HepG2 (cell line): Measurements from ENCODE around the gene MTHFD1L. TPM values are rescaled to one million over a fixed set of nuclear protein-coding genes. Genes with fewer than 3 reads are reported as not detected.

Experiments used
- ATM ChIP-seq: fragments of 450-650 bp; IDR thresholded peaks from 2 replicates; pipeline ENCODE4 v1.7.1; 2017; ENCODE audit warnings: mild to moderate bottlenecking, borderline replicate concordance
- CEBPB ChIP-seq: IDR thresholded peaks from 2 replicates; pipeline ENCODE4 v1.6.1; 2011; ENCODE audit warnings: low read depth, low read length, improper control_type of control experiment, borderline replicate concordance
- DRAP1 ChIP-seq: IDR thresholded peaks from 2 replicates; pipeline ENCODE4 v1.6.1; 2016; ENCODE audit warnings: missing genetic modification reagents, missing compliant biosample characterization
- HBP1 ChIP-seq: IDR thresholded peaks from 2 replicates; pipeline ENCODE4 v1.6.1; 2016; ENCODE audit warnings: low read depth, control low read depth
- HMGA1 ChIP-seq: sonication (generic); formaldehyde crosslinking; conservative IDR thresholded peaks from 2 replicates; pipeline ENCODE4 v1.4.0; 2020; ENCODE audit warnings: missing genetic modification reagents
- NR2C2 ChIP-seq: sonication (generic); formaldehyde crosslinking; IDR thresholded peaks from 2 replicates; pipeline ENCODE4 v1.4.0; 2020; ENCODE audit warnings: missing genetic modification reagents, mild to moderate bottlenecking, moderate library complexity, borderline replicate concordance
- PBX2 ChIP-seq: IDR thresholded peaks from 2 replicates; pipeline ENCODE4 v1.6.1; 2016; ENCODE audit warnings: control low read depth
- POLR2A ChIP-seq, 2 experiments: IDR thresholded peaks; 2 replicates each; pipeline ENCODE4 v1.6.1; 2011; ENCODE audit warnings: low read depth in 2 of 2, low read length in 2 of 2, mild to moderate bottlenecking in 1 of 2, moderate library complexity in 1 of 2; ENCODE audit not compliant: insufficient read depth in 1 of 2
- SRSF9 ChIP-seq: fragments of 200-400 bp; formaldehyde crosslinking; IDR thresholded peaks from 2 replicates; pipeline ENCODE4 v1.6.1; 2018; ENCODE audit warnings: borderline replicate concordance, mild to moderate bottlenecking, low read depth, low read length; ENCODE audit not compliant: insufficient read depth, poor library complexity, severe bottlenecking
- TIGD3 ChIP-seq: sonication (generic); formaldehyde crosslinking; IDR thresholded peaks from 2 replicates; pipeline ENCODE4 v1.5.1; 2020; ENCODE audit warnings: mild to moderate bottlenecking, missing genetic modification reagents, borderline replicate concordance
- XRCC5 ChIP-seq: fragments of 200-400 bp; formaldehyde crosslinking; optimal IDR thresholded peaks from 2 replicates; pipeline ENCODE3; 2017; ENCODE audit warnings: mild to moderate bottlenecking, low read length
- ZBTB25 ChIP-seq: IDR thresholded peaks from 2 replicates; pipeline ENCODE4 v1.6.1; 2018; ENCODE audit warnings: missing genetic modification reagents
- ZFP36 ChIP-seq: fragments of 150-350 bp; IDR thresholded peaks from 2 replicates; pipeline ENCODE4 v1.6.1; 2018; ENCODE audit warnings: borderline replicate concordance, low read length, low read depth; ENCODE audit not compliant: partially characterized antibody
- ZMAT3 ChIP-seq: sonication (generic); formaldehyde crosslinking; conservative IDR thresholded peaks from 2 replicates; pipeline ENCODE4 v1.7.0; 2021; ENCODE audit warnings: missing genetic modification reagents
- ZNF207 ChIP-seq: fragments of 450-650 bp; IDR thresholded peaks from 2 replicates; pipeline ENCODE4 v1.6.1; 2016; ENCODE audit warnings: antibody characterized with exemption, borderline replicate concordance
- ZNF383 ChIP-seq: sonication (generic); formaldehyde crosslinking; IDR thresholded peaks from 2 replicates; pipeline ENCODE4 v1.4.0; 2020; ENCODE audit warnings: missing genetic modification reagents, mild to moderate bottlenecking, borderline replicate concordance
- ZNF563 ChIP-seq: sonication (generic); formaldehyde crosslinking; IDR thresholded peaks from 2 replicates; pipeline ENCODE4 v1.8.0; 2022; ENCODE audit warnings: mild to moderate bottlenecking, moderate library complexity, missing genetic modification reagents
- ZNF614 ChIP-seq: IDR thresholded peaks from 2 replicates; pipeline ENCODE4 v1.6.1; 2018; ENCODE audit warnings: missing biosample characterization, missing genetic modification reagents, inconsistent platforms, borderline replicate concordance
- ZNF704 ChIP-seq: sonication (generic); formaldehyde crosslinking; IDR thresholded peaks from 2 replicates; pipeline ENCODE4 v1.8.1; 2023; ENCODE audit warnings: mild to moderate bottlenecking, inconsistent platforms, moderate library complexity, missing genetic modification reagents, borderline replicate concordance
- ZNF879 ChIP-seq: sonication (generic); formaldehyde crosslinking; IDR thresholded peaks from 2 replicates; pipeline ENCODE4 v1.8.1; 2023; ENCODE audit warnings: missing genetic modification reagents
- ZSCAN20 ChIP-seq: sonication (generic); formaldehyde crosslinking; IDR thresholded peaks from 2 replicates; pipeline ENCODE4 v1.4.0; 2020; ENCODE audit warnings: missing genetic modification reagents, mild to moderate bottlenecking, borderline replicate concordance
- ZSCAN9 ChIP-seq: IDR thresholded peaks from 2 replicates; pipeline ENCODE4 v1.6.1; 2016; ENCODE audit warnings: borderline replicate concordance
- polyA plus RNA-seq, 8 experiments: library from polyadenylated mRNA; depleted of rRNA in 3 of 8; stranded (reverse) in 7 of 8; unstranded in 1 of 8; fragments of >200 nt; fragmentation: Illumina TruSeq in 4 of 8; extraction: Trizol in 4 of 8; gene quantifications; 2 replicates each; pipeline versions ENCODE4 v1.2.1 to v1.2.3, GENCODE V29; 2011 to 2016; ENCODE audit warnings: low read depth in 4 of 8, missing spikeins in 1 of 8, mixed read lengths in 1 of 8; ENCODE audit not compliant: insufficient read depth in 1 of 8
- total RNA-seq, 5 experiments: library from RNA; depleted of rRNA; stranded (reverse); fragments of >200 nt; fragmentation: Illumina TruSeq; extraction: Trizol; gene quantifications; 2 replicates each; pipeline ENCODE4 v1.2.3, GENCODE V29; 2016; ENCODE audit warnings: low read depth in 1 of 5

The MTHFD1L gene
- total and polyA plus RNA-seq, 2 of the 13 experiments (the other 11 are each of a cell fraction or from before 2014, with no cell fraction given) = 24.0 to 39.6 TPM

GRCh38 chr6:151067684-151068596 is 202.4 kb downstream of the MTHFD1L start (continued):
- TF ChIP-seq HBP1 = no peak
- TF ChIP-seq ZNF563 = no peak
- no peak for TF ChIP-seq ZNF704 (CRISPR knock-in tag)
- TF ChIP-seq HMGA1 (CRISPR knock-in tag) = no peak
- no peak for TF ChIP-seq ZNF383
- peak; percentile 59 for TF ChIP-seq XRCC5
- TF ChIP-seq ATM = peak; percentile 76; the same call in 1 of the 2 replicates
- no peak for TF ChIP-seq ZNF207
- peak; percentile 86 for TF ChIP-seq ZNF614
- no peak for TF ChIP-seq SRSF9
- TF ChIP-seq ZNF879 (CRISPR knock-in tag) = no peak
- TF ChIP-seq CEBPB = peak; percentile 74
- no peak for TF ChIP-seq PBX2 (CRISPR knock-in tag)
- TF ChIP-seq ZSCAN9 (CRISPR knock-in tag) = no peak; the same call in 1 of the 2 replicates
- TF ChIP-seq ZSCAN20 = no peak
- TF ChIP-seq TIGD3 (CRISPR knock-in tag) = no peak
- 0 out of 2 replicates have a peak, but pooled peaks have one; percentile 50 for TF ChIP-seq ZBTB25 (CRISPR knock-in tag)
- no peak for TF ChIP-seq ZFP36
- 0 out of 4 replicates have a peak, but pooled peaks of 1 of the 2 experiments have one; percentile 19 for TF ChIP-seq POLR2A (IDR thresholded peaks at IDR 0.05; ENCODE audit: insufficient read depth in 1 of 2, low read depth in 2 of 2, low read length in 2 of 2)
- peak; percentile 60 for TF ChIP-seq DRAP1 (CRISPR knock-in tag)
- TF ChIP-seq NR2C2 (CRISPR knock-in tag) = peak; percentile 68
- TF ChIP-seq ZMAT3 (CRISPR knock-in tag) = peak; percentile 83
